Stimulated activated naive CD8-positive, alpha-beta T cell treated with anti-CD3 and anti-CD28 coated beads, Interleukin-15, Interleukin-2, amounts not matched to agents 100 ng/mL and 50 ng/mL, for 24 hours (primary cell): ENCODE measurements around the gene EXO1.
"Not testable (repeated sequence)": the region's sequence is repeated elsewhere in the genome, so short reads cannot be mapped to it uniquely, and the experiment has no call there.

ENCODE experiments used
- H3K27ac Mint-ChIP-seq: one replicate; pipeline ENCODE4 v1.8.0; 2021; ENCODE audit warnings: mild to moderate bottlenecking, mixed read lengths
- H3K27me3 Mint-ChIP-seq: one replicate; pipeline ENCODE4 v1.8.0; 2021; ENCODE audit warnings: mixed read lengths
- H3K36me3 Mint-ChIP-seq: one replicate; pipeline ENCODE4 v1.8.0; 2021; ENCODE audit warnings: low read depth, mixed read lengths
- H3K4me1 Mint-ChIP-seq: one replicate; pipeline ENCODE4 v1.8.0; 2021; ENCODE audit warnings: low read depth, mixed read lengths
- H3K4me3 Mint-ChIP-seq: one replicate; pipeline ENCODE4 v1.8.0; 2021; ENCODE audit warnings: mild to moderate bottlenecking, mixed read lengths
- H3K9me3 Mint-ChIP-seq: one replicate; pipeline ENCODE4 v1.8.0; 2021; ENCODE audit warnings: mixed read lengths

Gene EXO1

DNA sequence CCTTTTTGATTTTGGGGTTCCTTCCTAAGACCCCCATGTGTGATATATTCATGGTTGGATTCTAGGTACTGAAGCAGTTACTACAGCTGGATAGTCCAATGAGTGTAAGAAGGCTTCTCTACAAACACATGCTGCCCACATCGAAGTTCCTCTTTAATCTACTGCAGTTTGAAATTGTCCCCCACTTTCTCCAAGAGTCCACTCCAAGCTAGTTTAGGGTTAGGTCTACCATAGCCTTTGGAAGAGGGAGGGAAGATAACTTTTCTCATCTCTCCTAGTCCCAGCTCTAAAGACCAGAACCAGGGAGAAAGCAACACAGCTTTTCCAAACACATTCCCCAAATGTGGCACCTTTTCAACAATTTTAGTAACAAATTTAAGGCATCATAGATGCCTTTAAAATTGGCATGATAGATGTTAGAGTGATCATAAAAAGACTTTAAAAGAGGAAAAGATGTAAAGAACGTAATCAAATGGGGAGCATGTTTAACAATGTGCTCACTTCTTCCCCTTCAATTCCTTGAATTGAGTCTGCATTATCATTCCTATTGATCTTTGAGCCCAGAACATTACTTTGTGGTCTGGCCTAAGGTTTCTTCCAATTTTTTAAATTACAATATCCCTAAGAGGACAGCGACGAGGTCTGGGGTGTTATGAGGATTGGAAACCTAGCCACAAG, 1.0 kb upstream of the EXO1 start:
- peak overlapping the region; percentile 94 for H3K27ac Mint-ChIP-seq
- H3K9me3 Mint-ChIP-seq = no peaks in the 10 kb centered on the region
- H3K36me3 Mint-ChIP-seq = peaks cover 33% of the 10 kb centered on the region
- peaks cover 22% of the 10 kb centered on the region for H3K4me1 Mint-ChIP-seq
- no peaks in the 10 kb centered on the region for H3K27me3 Mint-ChIP-seq
- peak overlapping the region; percentile 90 for H3K4me3 Mint-ChIP-seq

GRCh38 chr1:241847540-241847795, 536 bp upstream of the EXO1 start:
- Mint-ChIP-seq H3K27ac (peak overlapping the region; percentile 94), H3K4me3 (peak overlapping the region; percentile 90), H3K36me3 (peaks cover 37% of the 10 kb centered on the region), H3K27me3 (no peaks in the 10 kb centered on the region), H3K4me1 (peaks cover 22% of the 10 kb centered on the region), H3K9me3 (no peaks in the 10 kb centered on the region)

GRCh38 chr1:241848686-241849344, 811 bp downstream of the EXO1 start:
- no peaks in the 10 kb centered on the region for H3K27me3 Mint-ChIP-seq
- H3K4me3 Mint-ChIP-seq = peak overlapping the region; percentile 90
- H3K27ac Mint-ChIP-seq = peak overlapping the region; percentile 94
- H3K36me3 Mint-ChIP-seq = peaks cover 47% of the 10 kb centered on the region
- H3K4me1 Mint-ChIP-seq = peaks cover 22% of the 10 kb centered on the region
- H3K9me3 Mint-ChIP-seq = no peaks in the 10 kb centered on the region

DNA sequence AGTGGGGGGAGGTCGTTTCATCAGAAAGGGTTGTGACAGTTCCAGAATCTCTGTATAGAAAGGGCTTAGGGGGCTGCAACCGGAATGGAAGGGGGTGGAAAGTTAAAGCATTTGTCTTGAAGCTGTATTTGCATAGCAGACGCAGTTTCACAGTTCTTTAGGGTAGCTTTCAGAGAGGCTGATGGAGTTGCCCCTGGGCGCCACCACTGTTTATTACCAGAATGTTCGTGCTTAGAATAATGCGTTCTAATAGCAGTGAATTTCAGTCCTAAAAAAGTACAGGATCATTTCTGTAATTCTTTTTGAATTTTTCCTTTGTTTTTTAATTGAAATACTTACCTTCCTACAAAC, 1.3 kb downstream of the EXO1 start:
- no peaks in the 10 kb centered on the region for H3K9me3 Mint-ChIP-seq
- peaks cover 52% of the 10 kb centered on the region for H3K36me3 Mint-ChIP-seq
- peak overlapping the region; percentile 90 for H3K4me3 Mint-ChIP-seq
- peak overlapping the region; percentile 94 for H3K27ac Mint-ChIP-seq
- no peaks in the 10 kb centered on the region for H3K27me3 Mint-ChIP-seq
- peaks cover 22% of the 10 kb centered on the region for H3K4me1 Mint-ChIP-seq

DNA sequence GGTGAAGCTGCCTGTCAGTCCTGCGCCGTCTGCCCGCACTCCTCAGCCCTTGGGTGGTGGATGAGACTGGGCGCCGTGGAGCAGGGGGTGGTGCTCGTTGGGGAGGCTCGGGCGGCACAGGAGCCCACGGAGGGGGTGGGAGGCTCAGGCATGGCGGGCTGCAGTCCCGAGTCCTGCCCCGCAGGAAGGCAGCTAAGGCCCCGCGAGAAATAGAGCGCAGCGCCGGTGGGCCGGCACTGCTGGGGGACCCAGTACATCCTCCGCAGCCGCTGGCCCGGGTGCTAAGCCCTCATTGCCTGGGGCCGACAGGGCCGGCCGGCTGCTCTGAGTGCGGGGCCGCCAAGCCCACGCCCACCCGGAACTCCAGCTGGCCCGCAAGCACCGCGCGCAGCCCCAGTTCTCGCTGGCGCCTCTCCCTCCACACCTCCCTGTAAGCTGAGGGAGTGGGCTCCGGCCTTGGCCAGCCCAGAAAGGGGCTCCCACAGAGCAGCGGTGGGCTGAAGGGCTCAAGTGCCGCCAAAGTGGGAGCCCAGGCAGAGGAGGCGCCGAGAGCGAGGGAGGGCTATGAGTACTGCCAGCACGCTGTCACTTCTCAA, 7.6 kb downstream of the EXO1 start:
- not testable (repeated sequence) for H3K4me1 Mint-ChIP-seq, H3K27me3 Mint-ChIP-seq, H3K27ac Mint-ChIP-seq, H3K4me3 Mint-ChIP-seq, H3K9me3 Mint-ChIP-seq
- H3K36me3 Mint-ChIP-seq = peaks cover 80% of the 10 kb centered on the region

GRCh38 chr1:241857131-241857530, 9.1 kb downstream of the EXO1 start:
- H3K27ac Mint-ChIP-seq = no peak overlapping the region
- H3K4me3 Mint-ChIP-seq = no peak overlapping the region
- peaks cover 82% of the 10 kb centered on the region for H3K36me3 Mint-ChIP-seq
- H3K4me1 Mint-ChIP-seq = no peaks in the 10 kb centered on the region
- no peaks in the 10 kb centered on the region for H3K9me3 Mint-ChIP-seq
- H3K27me3 Mint-ChIP-seq = no peaks in the 10 kb centered on the region

DNA sequence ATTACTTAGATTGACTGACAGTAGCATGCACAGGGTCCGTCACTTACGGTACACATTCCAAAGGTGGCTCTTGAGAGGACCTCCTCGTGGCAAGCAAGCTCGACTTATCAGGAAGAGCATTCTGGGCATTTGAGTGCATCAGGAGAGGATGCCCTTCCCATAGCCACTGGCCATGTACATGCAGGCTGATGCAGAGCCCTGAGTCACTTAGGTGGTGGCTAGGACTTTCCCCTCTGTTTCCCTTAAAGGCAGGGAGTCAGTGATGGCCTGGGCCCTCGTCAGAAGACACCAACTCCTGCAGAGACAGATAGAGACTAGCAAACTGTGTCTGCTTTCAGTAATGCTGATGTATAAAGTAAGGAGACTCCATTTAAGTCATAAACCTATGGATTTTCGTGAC, 12.9 kb downstream of the EXO1 start:
- no peaks in the 10 kb centered on the region for H3K27me3 Mint-ChIP-seq
- no peak overlapping the region for H3K4me3 Mint-ChIP-seq
- H3K27ac Mint-ChIP-seq = no peak overlapping the region
- H3K36me3 Mint-ChIP-seq = peaks cover 87% of the 10 kb centered on the region
- no peaks in the 10 kb centered on the region for H3K9me3 Mint-ChIP-seq
- H3K4me1 Mint-ChIP-seq = no peaks in the 10 kb centered on the region

- no peaks in the 10 kb centered on the region for H3K4me1 Mint-ChIP-seq
- peaks cover 94% of the 10 kb centered on the region for H3K36me3 Mint-ChIP-seq
- no peaks in the 10 kb centered on the region for H3K9me3 Mint-ChIP-seq
- no peak overlapping the region for H3K27ac Mint-ChIP-seq
- no peak overlapping the region for H3K4me3 Mint-ChIP-seq
- no peaks in the 10 kb centered on the region for H3K27me3 Mint-ChIP-seq
Measured at GRCh38 chr1:241869022-241869421, 21.0 kb downstream of the EXO1 start.

- no peaks in the 10 kb centered on the region for H3K27me3 Mint-ChIP-seq
- no peaks in the 10 kb centered on the region for H3K9me3 Mint-ChIP-seq
- peaks cover 89% of the 10 kb centered on the region for H3K36me3 Mint-ChIP-seq
- no peak overlapping the region for H3K4me3 Mint-ChIP-seq
- no peak overlapping the region for H3K27ac Mint-ChIP-seq
- no peaks in the 10 kb centered on the region for H3K4me1 Mint-ChIP-seq
Measured at GRCh38 chr1:241870336-241870735, 22.3 kb downstream of the EXO1 start.

- no peaks in the 10 kb centered on the region for H3K4me1 Mint-ChIP-seq
- H3K27ac Mint-ChIP-seq = no peak overlapping the region
- no peaks in the 10 kb centered on the region for H3K27me3 Mint-ChIP-seq
- peaks cover 86% of the 10 kb centered on the region for H3K36me3 Mint-ChIP-seq
- H3K4me3 Mint-ChIP-seq = no peak overlapping the region
- H3K9me3 Mint-ChIP-seq = no peaks in the 10 kb centered on the region
Measured at GRCh38 chr1:241870746-241871430, 22.9 kb downstream of the EXO1 start.

DNA sequence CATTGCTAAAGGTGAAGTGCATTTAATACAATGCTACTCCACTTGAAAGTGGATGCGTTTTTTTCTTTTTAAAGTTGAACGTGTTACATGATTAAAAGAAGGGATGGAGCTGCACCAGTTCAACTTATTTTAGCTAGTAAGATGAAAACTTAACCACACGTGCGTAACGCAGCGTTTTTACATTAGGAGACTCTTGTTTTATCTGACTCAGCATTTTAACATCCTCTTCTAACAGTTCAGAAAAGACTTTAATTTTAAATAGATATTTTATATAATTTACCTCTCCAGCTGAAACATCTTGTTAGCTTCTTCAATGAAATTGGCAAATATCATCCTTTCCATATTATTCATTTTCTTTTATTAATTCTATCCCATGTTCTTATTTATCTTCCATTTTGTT, 33.4 kb downstream of the EXO1 start:
- H3K9me3 Mint-ChIP-seq = no peaks in the 10 kb centered on the region
- H3K4me1 Mint-ChIP-seq = no peaks in the 10 kb centered on the region
- H3K36me3 Mint-ChIP-seq = peaks cover 87% of the 10 kb centered on the region
- no peak overlapping the region for H3K4me3 Mint-ChIP-seq
- no peak overlapping the region for H3K27ac Mint-ChIP-seq
- no peaks in the 10 kb centered on the region for H3K27me3 Mint-ChIP-seq

GRCh38 chr1:241883159-241883558, 35.2 kb downstream of the EXO1 start:
- peaks cover 86% of the 10 kb centered on the region for H3K36me3 Mint-ChIP-seq
- H3K4me3 Mint-ChIP-seq = no peak overlapping the region
- no peaks in the 10 kb centered on the region for H3K27me3 Mint-ChIP-seq
- H3K27ac Mint-ChIP-seq = no peak overlapping the region
- H3K9me3 Mint-ChIP-seq = no peaks in the 10 kb centered on the region
- peaks cover 3% of the 10 kb centered on the region for H3K4me1 Mint-ChIP-seq

DNA sequence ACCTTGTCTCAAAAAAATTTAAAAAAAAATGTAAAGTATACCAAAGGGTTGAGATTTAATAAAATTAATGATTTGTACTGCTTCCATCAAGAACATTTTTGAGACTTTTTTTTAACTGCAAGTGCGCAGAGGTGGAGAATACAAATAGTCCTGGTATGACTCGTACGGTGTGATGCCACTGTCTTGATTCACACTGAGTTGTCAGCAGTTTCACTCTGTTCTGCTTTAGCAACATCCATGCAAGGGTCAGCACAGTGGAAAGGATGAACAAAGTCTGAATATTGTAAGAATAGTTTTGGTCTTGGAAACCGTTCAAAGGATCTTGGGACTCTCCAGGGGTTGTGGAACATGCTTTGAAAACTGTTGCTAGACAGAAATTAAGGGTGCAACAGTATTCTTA, 40.2 kb downstream of the EXO1 start:
- Mint-ChIP-seq H3K27me3 (no peaks in the 10 kb centered on the region), H3K4me1 (peaks cover 4% of the 10 kb centered on the region), H3K9me3 (no peaks in the 10 kb centered on the region), H3K4me3 (no peak overlapping the region), H3K27ac (no peak overlapping the region), H3K36me3 (peaks cover 65% of the 10 kb centered on the region)

GRCh38 chr1:241891296-241891695, 43.3 kb downstream of the EXO1 start:
- Mint-ChIP-seq H3K27ac (no peak overlapping the region), H3K36me3 (peaks cover 42% of the 10 kb centered on the region), H3K4me3 (no peak overlapping the region), H3K27me3 (no peaks in the 10 kb centered on the region), H3K9me3 (no peaks in the 10 kb centered on the region), H3K4me1 (peaks cover 4% of the 10 kb centered on the region)

GRCh38 chr1:241894016-241894415, 46.0 kb downstream of the EXO1 start:
- Mint-ChIP-seq H3K4me1 (no peaks in the 10 kb centered on the region), H3K4me3 (no peak overlapping the region), H3K27ac (no peak overlapping the region), H3K36me3 (peaks cover 22% of the 10 kb centered on the region), H3K27me3 (no peaks in the 10 kb centered on the region), H3K9me3 (no peaks in the 10 kb centered on the region)
